HT-29 (cell line): Measurements from ENCODE around the gene GAK. TPM values are rescaled to one million over a fixed set of nuclear protein-coding genes. Genes with fewer than 3 reads are reported as not detected.
A peak's percentile ranks its signal among the peaks of the same experiment; 100 is the strongest.
"Not testable (repeated sequence)": the region's sequence is repeated elsewhere in the genome, so short reads cannot be mapped to it uniquely, and the experiment has no call there.

ENCODE experiments used
- DNase-seq: peaks from one replicate; pipeline ENCODE4 v3.0.0-alpha.2; 2015; ENCODE audit warnings: low spot score
- total RNA-seq: library from RNA; depleted of rRNA; stranded (reverse); fragments of >200 nt; shearing (Covaris generic); gene quantifications from 2 replicates; pipeline ENCODE4 v1.2.3, GENCODE V29; 2014; rRNA removed

The GAK gene
- total RNA-seq: 278 and 308 TPM in 2 replicates

DNA sequence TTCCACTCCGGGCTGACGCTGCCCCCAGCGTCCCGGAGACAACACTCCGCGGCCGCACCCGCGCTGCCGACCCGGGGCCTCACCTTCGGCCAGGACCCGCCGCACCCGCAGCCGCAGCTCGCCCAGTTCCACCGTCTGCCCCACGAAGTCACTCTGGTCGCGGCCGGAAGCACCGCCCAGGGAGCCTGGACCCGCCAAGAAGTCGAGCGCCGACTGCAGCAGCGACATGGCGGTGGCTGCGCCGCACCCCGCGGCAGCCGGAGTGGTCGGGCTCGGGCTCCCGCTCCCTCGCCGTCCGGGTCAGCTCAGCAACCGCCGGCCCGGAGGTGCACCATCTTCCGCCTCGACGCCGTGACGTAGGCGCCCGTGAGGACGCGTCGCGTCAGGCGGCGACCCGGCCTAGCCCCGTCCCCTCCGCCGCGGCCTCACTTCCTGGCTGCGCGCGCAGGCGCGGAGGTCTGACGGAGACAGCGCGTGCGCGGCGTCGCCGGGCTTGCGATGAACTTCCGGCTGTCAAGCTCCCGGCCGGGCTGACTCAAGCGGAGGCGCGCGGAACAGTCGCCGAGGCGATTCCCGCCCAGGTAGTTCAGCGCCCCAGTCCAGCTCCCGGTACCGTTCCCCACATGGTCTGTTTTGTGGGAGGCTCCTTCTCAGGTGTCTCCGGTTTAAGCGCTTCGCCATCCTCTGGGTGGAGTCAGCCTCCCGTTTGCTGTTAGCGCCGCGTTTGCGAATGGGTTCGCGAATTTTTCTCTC is at the start of gene GAK, which contains the start of gene TMEM175:
GAK (minus strand) TSS at position 357 of the 753 bp plus-strand sequence; CDS start at position 228, 129 bp downstream.
TMEM175 (plus strand) TSS at position 501 of the 753 bp plus-strand sequence. CDS start 15,280 bp downstream, outside the sequence.
- peak; percentile 96 for DNase-seq

GRCh38 chr4:978957-979701 is 47.0 kb upstream of the GAK start:
- no peak for DNase-seq

DNA sequence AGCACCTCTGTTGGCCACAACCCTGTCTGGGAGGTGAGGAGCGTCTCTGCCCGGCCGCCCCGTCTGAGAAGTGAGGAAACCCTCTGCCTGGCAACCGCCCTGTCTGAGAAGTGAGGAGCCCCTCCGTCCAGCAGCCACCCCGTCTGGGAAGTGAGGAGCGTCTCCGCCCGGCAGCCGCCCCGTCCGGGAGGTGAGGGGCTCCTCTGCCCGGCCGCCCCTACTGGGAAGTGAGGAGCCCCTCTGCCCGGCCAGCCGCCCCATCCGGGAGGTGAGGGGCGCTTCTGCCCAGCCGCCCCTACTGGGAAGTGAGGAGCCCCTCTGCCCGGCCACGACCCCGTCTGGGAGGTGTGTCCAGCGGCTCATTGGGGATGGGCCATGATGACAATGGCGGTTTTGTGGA is 43.9 kb upstream of the GAK start:
- not testable (repeated sequence) for DNase-seq

DNA sequence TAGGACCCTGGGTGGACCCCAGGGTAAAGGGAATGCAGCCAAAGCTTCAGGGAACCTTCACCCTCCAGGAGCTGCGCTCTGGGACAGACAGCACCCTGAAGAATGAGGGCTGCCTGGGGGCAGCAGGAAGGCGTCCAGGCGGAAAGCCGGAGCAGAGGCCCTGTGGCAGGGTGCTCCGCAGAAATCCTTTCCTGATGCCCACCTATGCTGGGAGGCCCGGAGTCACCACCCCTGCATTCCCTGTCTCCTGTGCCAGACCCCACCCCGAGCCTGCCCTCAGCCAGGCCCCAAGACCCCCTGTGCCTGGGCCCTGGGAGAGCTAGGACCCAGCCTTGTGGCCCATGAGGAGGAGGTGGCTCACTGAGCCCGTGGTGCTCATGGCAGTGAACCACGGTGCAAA is 42.6 kb upstream of the GAK start:
- DNase-seq: no peak

DNA sequence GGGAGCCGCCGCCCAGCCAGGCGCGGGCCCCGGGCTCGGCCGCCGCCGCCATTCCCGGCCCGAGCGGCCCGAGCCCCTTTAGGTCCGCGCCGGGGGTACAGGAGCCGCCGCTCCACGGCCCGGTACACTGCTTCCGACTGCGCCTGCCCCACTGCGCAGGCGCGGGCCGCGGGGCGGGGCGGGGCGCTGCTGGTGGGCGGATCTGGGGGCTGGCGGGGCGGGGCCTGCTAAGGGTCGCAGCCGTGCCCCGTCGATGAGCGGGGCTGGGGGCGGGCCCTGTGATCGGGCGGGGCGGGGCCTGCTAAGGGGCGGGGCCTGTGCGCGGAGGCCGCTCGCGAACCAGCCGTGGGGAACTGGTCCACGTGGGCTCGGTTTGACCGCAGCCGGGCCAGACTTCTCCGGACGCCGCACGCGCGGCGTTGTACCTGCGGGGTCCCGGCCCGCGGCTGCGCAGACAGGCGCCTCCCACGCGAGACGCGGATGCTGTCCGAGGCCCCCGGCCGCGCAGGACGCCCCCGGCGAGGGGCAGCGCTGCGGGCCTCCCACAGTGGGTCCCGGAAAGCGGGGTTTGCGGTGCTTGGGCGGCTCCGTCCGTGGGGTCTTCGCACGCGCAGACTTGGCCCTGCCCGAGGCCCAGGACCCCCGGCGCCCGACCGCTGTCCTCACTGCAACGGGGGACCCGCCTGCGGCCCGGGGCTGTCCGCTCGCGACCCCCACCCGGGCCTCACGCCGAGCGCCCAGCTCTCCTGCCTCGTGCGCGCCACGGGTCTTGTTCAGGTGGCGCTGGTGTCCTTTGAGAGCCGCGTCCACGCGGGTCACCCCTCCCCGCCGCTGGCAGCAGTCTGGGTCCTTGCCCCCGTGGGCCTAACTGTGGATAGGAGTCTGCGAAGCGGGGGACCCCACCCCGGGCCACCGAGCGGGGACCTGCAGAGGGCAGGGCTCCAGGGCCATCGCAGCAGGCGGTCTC is 41.6 kb upstream of the GAK start, which contains the start of gene DGKQ:
DGKQ (minus strand) TSS at position 139 of the 967 bp plus-strand sequence; CDS start at position 52, 87 bp downstream.
- peak; percentile 79 for DNase-seq

DNA sequence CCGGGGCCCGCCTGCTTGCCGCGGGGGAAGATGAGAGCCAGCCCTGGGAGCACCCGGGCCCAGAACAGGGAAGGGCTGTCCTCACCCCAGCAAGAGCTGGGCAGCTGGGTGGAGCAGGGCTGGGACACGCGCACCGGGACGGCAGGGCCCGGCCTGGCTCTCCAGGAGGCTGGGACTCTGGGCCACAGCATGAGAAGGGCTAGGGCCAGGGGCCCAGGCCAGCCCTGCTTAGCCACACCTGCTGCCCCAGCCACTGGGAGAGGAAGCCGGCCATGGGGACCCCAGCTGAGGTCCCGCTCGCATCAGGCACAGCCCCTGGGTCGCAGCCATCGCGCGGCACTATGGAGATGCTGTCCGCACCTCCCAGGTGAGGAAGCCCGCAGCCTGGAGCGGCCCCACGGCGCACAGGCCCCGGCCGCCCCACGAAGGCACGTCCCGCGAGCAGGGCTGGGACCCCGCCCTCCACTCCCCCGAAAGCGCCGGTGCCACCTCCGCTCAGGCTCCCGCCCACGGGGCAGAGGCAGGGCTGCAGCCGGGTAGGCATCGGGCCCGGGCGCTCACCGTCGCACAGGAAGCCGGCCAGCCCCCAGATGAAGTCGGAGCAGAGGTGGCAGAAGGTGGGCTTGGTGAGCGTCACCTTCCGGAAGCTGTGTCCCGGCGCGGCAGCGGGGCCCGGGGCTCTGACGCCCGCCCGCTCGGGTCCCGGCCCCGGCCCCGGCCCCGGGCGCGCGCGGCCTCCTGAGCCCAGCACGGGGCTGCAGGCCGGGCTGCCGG is 40.7 kb upstream of the GAK start:
- peak; percentile 54 for DNase-seq

- peak; percentile 24 for DNase-seq
Measured at GRCh38 chr4:971666-972500, 39.8 kb upstream of the GAK start.

DNA sequence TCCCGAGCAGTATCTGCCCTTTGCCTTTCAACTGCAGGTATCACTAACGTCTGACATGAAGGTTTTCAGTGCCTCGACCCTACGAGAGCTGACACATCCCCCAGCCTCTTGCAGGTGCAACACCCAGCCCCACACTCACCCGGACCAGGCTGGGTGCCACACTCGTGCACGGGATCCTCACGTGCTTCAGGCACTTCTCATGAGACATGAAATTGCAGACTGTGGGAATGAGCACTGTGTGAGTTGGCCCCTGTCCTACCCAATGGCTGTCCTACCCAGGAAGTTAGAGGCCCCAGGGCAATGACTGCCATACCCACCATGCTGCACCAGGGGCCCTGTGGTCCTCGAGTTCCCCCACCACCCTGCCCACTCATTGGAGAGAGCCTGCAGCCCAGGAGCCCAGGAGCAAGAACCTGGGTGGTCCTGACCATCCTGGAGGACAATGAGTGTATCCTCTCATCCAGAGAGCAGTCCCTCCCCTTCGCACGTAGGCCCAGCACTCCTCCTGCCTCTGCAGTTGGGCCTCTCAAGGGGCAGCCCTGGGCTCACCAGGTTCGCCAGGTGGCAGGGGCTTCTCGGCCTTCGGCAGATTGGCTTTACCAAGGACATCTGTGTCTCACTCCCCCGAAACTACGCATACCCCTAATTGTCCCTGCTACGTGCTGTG is 38.9 kb upstream of the GAK start:
- DNase-seq: no peak

- DNase-seq: no peak
Measured at GRCh38 chr4:970046-970745, 38.1 kb upstream of the GAK start.

DNA sequence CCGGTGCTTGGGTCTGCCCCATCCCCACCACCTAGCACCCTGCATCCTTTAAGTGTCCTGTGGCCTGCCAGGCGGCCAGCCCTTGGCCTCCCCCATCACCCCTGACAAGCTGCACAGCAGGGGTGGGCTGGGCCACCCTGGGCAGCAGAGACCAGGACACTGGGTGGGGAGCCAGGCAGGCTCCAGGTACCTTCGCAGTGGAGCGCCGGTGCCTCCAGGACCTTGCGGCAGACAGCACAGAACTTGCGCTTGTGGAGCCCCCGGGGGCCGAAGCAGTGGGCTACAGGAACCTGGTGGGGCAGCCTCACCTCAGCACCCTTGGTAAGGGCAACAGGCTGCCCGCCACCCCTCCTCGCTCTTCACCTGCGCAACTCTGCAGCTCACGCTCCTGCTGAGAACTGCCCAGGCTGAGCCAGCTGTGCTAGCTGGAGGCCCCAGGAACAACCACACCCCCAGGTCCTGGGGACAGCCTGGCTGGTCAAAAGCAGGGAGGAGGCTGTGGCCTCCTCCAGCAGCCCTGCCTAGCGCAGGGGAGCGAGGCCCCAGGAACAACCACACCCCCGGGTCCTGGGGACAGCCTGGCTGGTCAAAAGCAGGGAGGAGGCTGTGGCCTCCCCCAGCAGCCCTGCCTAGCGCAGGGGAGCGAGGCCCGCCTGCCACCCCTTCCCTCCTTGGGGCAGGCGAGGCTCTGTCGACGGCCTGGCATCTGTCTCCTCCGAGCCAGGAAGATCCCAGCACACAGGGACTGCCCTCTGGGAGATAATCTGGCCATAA is 36.7 kb upstream of the GAK start:
- DNase-seq: no peak

DNA sequence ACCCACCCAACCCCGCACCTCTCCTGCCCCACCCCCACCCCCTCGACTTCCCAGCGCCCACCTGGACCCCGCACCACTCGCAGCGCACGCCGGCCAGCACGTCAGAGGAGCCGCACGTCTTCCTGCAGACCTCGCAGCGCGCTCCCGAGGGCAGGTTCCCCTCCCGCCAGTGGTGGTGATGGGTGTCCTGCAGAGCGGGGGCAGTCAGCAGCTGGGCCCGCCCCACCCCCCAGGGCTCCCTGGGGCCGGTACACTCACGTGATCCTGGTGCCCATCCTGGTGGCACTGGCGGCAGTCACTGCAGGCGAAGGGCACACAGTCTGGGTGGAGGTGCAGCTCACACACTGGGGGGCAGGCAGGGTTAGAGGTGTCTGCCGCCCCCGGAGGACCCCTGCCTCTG is 36.1 kb upstream of the GAK start:
- DNase-seq: no peak

GRCh38 chr4:967113-968104 is 35.3 kb upstream of the GAK start:
- no peak for DNase-seq

- no peak for DNase-seq
Measured at GRCh38 chr4:966266-967112, 34.4 kb upstream of the GAK start.

DNA sequence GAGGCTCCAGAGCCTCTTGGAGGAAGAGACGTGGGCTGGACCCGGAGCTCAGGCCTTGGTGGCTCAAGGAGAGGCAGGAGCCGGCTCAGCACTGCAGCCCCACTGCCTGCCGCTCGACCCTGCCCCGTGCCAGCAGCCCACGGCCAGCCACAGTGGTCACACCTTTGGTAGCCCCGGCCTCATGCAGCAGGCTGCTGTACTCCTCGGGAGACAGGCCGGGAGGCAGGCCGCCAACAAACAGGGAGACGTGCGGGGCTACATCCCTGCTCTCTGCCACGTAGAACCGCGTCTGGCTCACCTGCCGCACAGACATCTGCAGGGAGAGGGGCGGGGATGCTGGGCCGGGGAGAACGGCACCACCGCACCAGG is 33.6 kb upstream of the GAK start:
- DNase-seq: no peak

- no peak for DNase-seq
Measured at GRCh38 chr4:965048-965765, 33.1 kb upstream of the GAK start.
